ENCODE data around the gene SPEF2. TPM values are rescaled to one million over a fixed set of nuclear protein-coding genes. Genes with fewer than 3 reads are reported as not detected.

SPEF2 gene
- total and polyA plus RNA-seq, 2 donors from 2014 or later: 7.1 to 19.1 TPM

DNA sequence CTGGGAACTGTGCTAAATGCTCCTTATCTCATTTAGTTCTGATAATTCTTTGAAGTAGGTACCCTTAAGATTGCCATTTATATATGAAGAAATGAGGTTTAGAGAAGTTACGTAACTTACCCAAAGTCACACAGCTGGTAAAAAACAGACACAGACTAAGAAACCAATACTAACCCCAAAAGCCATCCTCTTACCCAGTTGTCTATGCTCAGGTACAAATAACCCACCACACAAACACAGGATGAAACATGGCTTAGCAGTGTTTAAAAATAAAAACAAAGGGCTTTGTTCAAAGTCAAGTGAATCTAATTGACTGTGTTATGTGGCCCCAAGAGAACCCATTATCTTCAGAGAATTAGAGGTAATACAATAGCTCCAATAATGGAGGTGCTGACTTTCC, 202.0 kb downstream of the SPEF2 start:
- H3K36me3 ChIP-seq (ENCODE audit: control insufficient read depth in 2 of 3, insufficient read depth in 3 of 3, low read length in 3 of 3): no peaks in the 10 kb centered on the region
- no peaks in the 10 kb centered on the region for H3K4me1 ChIP-seq (ENCODE audit: control insufficient read depth in 2 of 3, insufficient read depth in 2 of 3, low read depth in 1 of 3, low read length in 3 of 3)
- no peak for DNase-seq
- H3K27ac ChIP-seq (ENCODE audit: low read depth in 2 of 2, low read length in 2 of 2): no peak overlapping the region
- H3K4me3 ChIP-seq (ENCODE audit: low read length in 3 of 3): no peak overlapping the region
- no peak for FAIRE-seq
- no peaks in the 10 kb centered on the region for H3K9me3 ChIP-seq (ENCODE audit: control insufficient read depth in 2 of 3, insufficient read depth in 1 of 3, low read length in 3 of 3)
- no peak overlapping the region for H3K9ac ChIP-seq (ENCODE audit: low read length in 3 of 3)
- intact Hi-C loops (cut with DNase I): no loop called here
- H3K27me3 ChIP-seq (ENCODE audit: control insufficient read depth, insufficient read depth, low read length): no peaks in the 10 kb centered on the region
- TF ChIP-seq, protein P1, sequence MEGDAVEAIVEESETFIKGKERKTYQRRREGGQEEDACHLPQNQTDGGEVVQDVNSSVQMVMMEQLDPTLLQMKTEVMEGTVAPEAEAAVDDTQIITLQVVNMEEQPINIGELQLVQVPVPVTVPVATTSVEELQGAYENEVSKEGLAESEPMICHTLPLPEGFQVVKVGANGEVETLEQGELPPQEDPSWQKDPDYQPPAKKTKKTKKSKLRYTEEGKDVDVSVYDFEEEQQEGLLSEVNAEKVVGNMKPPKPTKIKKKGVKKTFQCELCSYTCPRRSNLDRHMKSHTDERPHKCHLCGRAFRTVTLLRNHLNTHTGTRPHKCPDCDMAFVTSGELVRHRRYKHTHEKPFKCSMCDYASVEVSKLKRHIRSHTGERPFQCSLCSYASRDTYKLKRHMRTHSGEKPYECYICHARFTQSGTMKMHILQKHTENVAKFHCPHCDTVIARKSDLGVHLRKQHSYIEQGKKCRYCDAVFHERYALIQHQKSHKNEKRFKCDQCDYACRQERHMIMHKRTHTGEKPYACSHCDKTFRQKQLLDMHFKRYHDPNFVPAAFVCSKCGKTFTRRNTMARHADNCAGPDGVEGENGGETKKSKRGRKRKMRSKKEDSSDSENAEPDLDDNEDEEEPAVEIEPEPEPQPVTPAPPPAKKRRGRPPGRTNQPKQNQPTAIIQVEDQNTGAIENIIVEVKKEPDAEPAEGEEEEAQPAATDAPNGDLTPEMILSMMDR (IDR thresholded peaks at IDR 0.05; ENCODE audit: borderline replicate concordance, extremely low read depth, insufficient read depth): no peak

GRCh38 chr5:35820735-35821134, 203.1 kb downstream of the SPEF2 start:
- FAIRE-seq: no peak
- Histone ChIP-seq H3K9ac (ENCODE audit: low read length in 3 of 3) (no peak overlapping the region), H3K4me3 (ENCODE audit: low read length in 3 of 3) (no peak overlapping the region), H3K36me3 (ENCODE audit: control insufficient read depth in 2 of 3, insufficient read depth in 3 of 3, low read length in 3 of 3) (no peaks in the 10 kb centered on the region), H3K9me3 (ENCODE audit: control insufficient read depth in 2 of 3, insufficient read depth in 1 of 3, low read length in 3 of 3) (no peaks in the 10 kb centered on the region), H3K4me1 (ENCODE audit: control insufficient read depth in 2 of 3, insufficient read depth in 2 of 3, low read depth in 1 of 3, low read length in 3 of 3) (no peaks in the 10 kb centered on the region), H3K27ac (ENCODE audit: low read depth in 2 of 2, low read length in 2 of 2) (no peak overlapping the region), H3K27me3 (ENCODE audit: control insufficient read depth, insufficient read depth, low read length) (no peaks in the 10 kb centered on the region)
- TF ChIP-seq, protein P1 (IDR thresholded peaks at IDR 0.05; ENCODE audit: borderline replicate concordance, extremely low read depth, insufficient read depth): no peak
- intact Hi-C loops (cut with DNase I): no loop called here
- DNase-seq: no peak

DNA sequence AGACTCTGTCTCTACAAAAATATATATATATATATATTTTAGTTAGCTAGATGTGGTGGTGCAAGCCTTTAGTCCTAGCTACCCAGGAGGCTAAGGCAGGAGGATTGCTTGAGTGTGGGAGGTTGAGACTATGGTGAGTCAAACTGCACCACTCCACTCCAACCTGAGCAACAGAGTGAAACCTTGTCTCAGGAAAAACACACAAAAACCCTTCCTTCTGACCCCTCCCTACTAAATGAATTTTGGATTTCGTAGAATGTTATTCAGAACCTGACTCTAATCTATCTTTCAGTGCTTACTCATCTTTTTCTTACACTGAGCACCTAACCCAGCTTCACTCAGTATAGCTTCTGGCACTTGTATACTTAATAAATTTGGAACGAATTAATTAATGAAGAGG, 203.8 kb downstream of the SPEF2 start:
- no peak overlapping the region for H3K4me3 ChIP-seq (ENCODE audit: low read length in 3 of 3)
- no peaks in the 10 kb centered on the region for H3K36me3 ChIP-seq (ENCODE audit: control insufficient read depth in 2 of 3, insufficient read depth in 3 of 3, low read length in 3 of 3)
- intact Hi-C loops (cut with DNase I): no loop called here
- no peaks in the 10 kb centered on the region for H3K27me3 ChIP-seq (ENCODE audit: control insufficient read depth, insufficient read depth, low read length)
- TF ChIP-seq, protein P1 (IDR thresholded peaks at IDR 0.05; ENCODE audit: borderline replicate concordance, extremely low read depth, insufficient read depth): no peak
- no peak for DNase-seq
- H3K4me1 ChIP-seq (ENCODE audit: control insufficient read depth in 2 of 3, insufficient read depth in 2 of 3, low read depth in 1 of 3, low read length in 3 of 3): no peaks in the 10 kb centered on the region
- no peak overlapping the region for H3K27ac ChIP-seq (ENCODE audit: low read depth in 2 of 2, low read length in 2 of 2)
- no peak overlapping the region for H3K9ac ChIP-seq (ENCODE audit: low read length in 3 of 3)
- FAIRE-seq: no peak
- no peaks in the 10 kb centered on the region for H3K9me3 ChIP-seq (ENCODE audit: control insufficient read depth in 2 of 3, insufficient read depth in 1 of 3, low read length in 3 of 3)

GRCh38 chr5:35822511-35822910, 204.8 kb downstream of the SPEF2 start:
- Histone ChIP-seq H3K9ac (ENCODE audit: low read length in 3 of 3) (no peak overlapping the region), H3K4me1 (ENCODE audit: control insufficient read depth in 2 of 3, insufficient read depth in 2 of 3, low read depth in 1 of 3, low read length in 3 of 3) (no peaks in the 10 kb centered on the region), H3K27me3 (ENCODE audit: control insufficient read depth, insufficient read depth, low read length) (no peaks in the 10 kb centered on the region), H3K4me3 (ENCODE audit: low read length in 3 of 3) (no peak overlapping the region), H3K9me3 (ENCODE audit: control insufficient read depth in 2 of 3, insufficient read depth in 1 of 3, low read length in 3 of 3) (no peaks in the 10 kb centered on the region), H3K27ac (ENCODE audit: low read depth in 2 of 2, low read length in 2 of 2) (no peak overlapping the region), H3K36me3 (ENCODE audit: control insufficient read depth in 2 of 3, insufficient read depth in 3 of 3, low read length in 3 of 3) (no peaks in the 10 kb centered on the region)
- intact Hi-C loops (cut with DNase I): no loop called here
- TF ChIP-seq, protein P1 (IDR thresholded peaks at IDR 0.05; ENCODE audit: borderline replicate concordance, extremely low read depth, insufficient read depth): no peak
- FAIRE-seq (no peak), DNase-seq (no peak)

All from kidney (tissue), 14 donors.